CD14-positive monocyte (primary cell): ENCODE results near the gene HAGHL. TPM values are rescaled to one million over a fixed set of nuclear protein-coding genes. Genes with fewer than 3 reads are reported as not detected.
A peak's percentile ranks its signal among the peaks of the same experiment; 100 is the strongest.

ENCODE experiments used
- DNase-seq, 3 donors: peaks; one replicate each; pipeline ENCODE4 v3.0.0-alpha.2; 2011 to 2022
- H2AFZ ChIP-seq: 2 replicates; pipeline ENCODE4 v1.6.0; 2012; ENCODE audit warnings: mild to moderate bottlenecking, low read depth, low read length, inconsistent platforms; ENCODE audit not compliant: insufficient read depth, poor library complexity, severe bottlenecking
- H3K27ac ChIP-seq, 2 donors: 1 replicate in 1 of 2; 2 replicates in 1 of 2; pipeline ENCODE4 v1.5.1; 2012 to 2013; ENCODE audit warnings: low read length in 2 of 2, control low read depth in 1 of 2, inconsistent platforms in 1 of 2, low read depth in 1 of 2, mild to moderate bottlenecking in 1 of 2
- H3K27me3 ChIP-seq, 2 donors: one replicate each; pipeline versions ENCODE4 v1.6.0 to v1.6.1; 2011 to 2013; ENCODE audit warnings: low read length in 2 of 2; ENCODE audit not compliant: control insufficient read depth in 2 of 2, insufficient read depth in 2 of 2
- H3K36me3 ChIP-seq, 2 donors: replicated peaks in 1 of 2; 1 replicate in 1 of 2; 2 replicates in 1 of 2; pipeline versions ENCODE4 v1.5.1 to v1.6.1; 2012 to 2013; ENCODE audit warnings: low read length in 2 of 2, control low read depth in 1 of 2, inconsistent platforms in 1 of 2, mild to moderate bottlenecking in 1 of 2; ENCODE audit not compliant: insufficient read depth in 2 of 2, control insufficient read depth in 1 of 2
- H3K4me1 ChIP-seq, 2 donors: 1 replicate in 1 of 2; 2 replicates in 1 of 2; pipeline versions ENCODE4 v1.5.1 to v1.6.1; 2012 to 2013; ENCODE audit warnings: low read length in 2 of 2, control low read depth in 1 of 2, inconsistent platforms in 1 of 2, mild to moderate bottlenecking in 1 of 2, moderate library complexity in 1 of 2; ENCODE audit not compliant: insufficient read depth in 2 of 2, control insufficient read depth in 1 of 2
- H3K4me2 ChIP-seq: replicated peaks from 2 replicates; pipeline ENCODE3; 2012; ENCODE audit warnings: low read length, moderate library complexity, mild to moderate bottlenecking; ENCODE audit not compliant: poor library complexity, severe bottlenecking; ENCODE audit errors: extremely low read depth
- H3K4me3 ChIP-seq, 3 experiments: fragments of 200-600 bp in 1 of 3; sonication (generic) in 1 of 3; replicated peaks in 1 of 3; 1 replicate in 2 of 3; 2 replicates in 1 of 3; pipeline ENCODE4 v1.5.1; 2011 to 2013; ENCODE audit warnings: low read length in 3 of 3, mild to moderate bottlenecking in 3 of 3, control low read depth in 2 of 3, low read depth in 2 of 3, inconsistent platforms in 1 of 3, moderate library complexity in 1 of 3
- H3K79me2 ChIP-seq: 2 replicates; pipeline ENCODE4 v1.6.0; 2012; ENCODE audit warnings: mild to moderate bottlenecking, control low read depth, inconsistent platforms, low read length, moderate library complexity; ENCODE audit not compliant: insufficient read depth
- H3K9ac ChIP-seq: 2 replicates; pipeline ENCODE4 v1.6.0; 2017; ENCODE audit warnings: low read length, mild to moderate bottlenecking; ENCODE audit not compliant: insufficient read depth, poor library complexity, severe bottlenecking
- H3K9me3 ChIP-seq, 2 donors: replicated peaks in 1 of 2; 1 replicate in 1 of 2; 2 replicates in 1 of 2; pipeline versions ENCODE4 v1.5.1 to v1.6.1; 2012 to 2013; ENCODE audit warnings: low read length in 2 of 2, control low read depth in 1 of 2; ENCODE audit not compliant: control insufficient read depth in 1 of 2, insufficient read depth in 1 of 2
- H4K20me1 ChIP-seq: 2 replicates; pipeline ENCODE4 v1.6.0; 2012; ENCODE audit warnings: mild to moderate bottlenecking, low read length, control low read depth, moderate library complexity; ENCODE audit not compliant: insufficient read depth
- H3K27ac Mint-ChIP-seq, 7 donors: one replicate each; pipeline ENCODE4 v1.8.0; 2020; ENCODE audit warnings: mild to moderate bottlenecking in 7 of 7, mixed read lengths in 7 of 7, moderate library complexity in 6 of 7, inconsistent platforms in 2 of 7
- H3K27me3 Mint-ChIP-seq, 3 donors: one replicate each; pipeline ENCODE4 v1.8.0; 2021 to 2022; ENCODE audit warnings: low read depth in 3 of 3, mild to moderate bottlenecking in 3 of 3, mixed read lengths in 3 of 3, moderate library complexity in 3 of 3, inconsistent platforms in 1 of 3
- H3K36me3 Mint-ChIP-seq, 2 donors: one replicate each; pipeline ENCODE4 v1.8.0; 2020; ENCODE audit warnings: mixed read lengths in 2 of 2, inconsistent platforms in 1 of 2, mild to moderate bottlenecking in 1 of 2
- H3K4me1 Mint-ChIP-seq: one replicate; pipeline ENCODE4 v1.8.0; 2020; ENCODE audit warnings: mild to moderate bottlenecking, mixed read lengths
- H3K4me3 Mint-ChIP-seq, 2 donors: one replicate each; pipeline ENCODE4 v1.8.0; 2020; ENCODE audit warnings: mild to moderate bottlenecking in 2 of 2, mixed read lengths in 2 of 2, moderate library complexity in 1 of 2
- H3K9me3 Mint-ChIP-seq, 7 donors: one replicate each; pipeline ENCODE4 v1.8.0; 2020 to 2022; ENCODE audit warnings: mixed read lengths in 7 of 7, mild to moderate bottlenecking in 6 of 7, moderate library complexity in 6 of 7, inconsistent platforms in 2 of 7
- CTCF ChIP-seq: fragments of 200-600 bp; IDR thresholded peaks from one replicate; pipeline ENCODE4 v1.8.0; 2022; ENCODE audit warnings: antibody characterized with exemption, mild to moderate bottlenecking
- WGBS: methylation state at CpG from one replicate; pipeline ENCODE4 v1.1.5; 2013; ENCODE audit warnings: missing lambda C conversion rate; ENCODE audit not compliant: insufficient coverage; 5-methylcytosine and 5-hydroxymethylcytosine counted together
- intact Hi-C, 2 donors: fragments of 100-400 bp; cut with micrococcal nuclease; formaldehyde crosslinking; loops; one replicate each; pipeline versions ENCODE4 v1.15.0 to v1.15.1; 2023
- polyA plus RNA-seq, 3 donors: library from polyadenylated mRNA; depleted of rRNA in 1 of 3; unstranded in 2 of 3; stranded (reverse) in 1 of 3; fragments of 300-500 nt in 2 of 3; fragments of >200 nt in 1 of 3; fragmentation: Illumina TruSeq in 2 of 3; gene quantifications; 1 replicate in 2 of 3; 2 replicates in 1 of 3; pipeline ENCODE4 v1.2.3, GENCODE V29; 2012 to 2021

The HAGHL gene
- polyA plus RNA-seq, 3 donors, result 0.60 to 8.9 (median 1.5) TPM

DNA sequence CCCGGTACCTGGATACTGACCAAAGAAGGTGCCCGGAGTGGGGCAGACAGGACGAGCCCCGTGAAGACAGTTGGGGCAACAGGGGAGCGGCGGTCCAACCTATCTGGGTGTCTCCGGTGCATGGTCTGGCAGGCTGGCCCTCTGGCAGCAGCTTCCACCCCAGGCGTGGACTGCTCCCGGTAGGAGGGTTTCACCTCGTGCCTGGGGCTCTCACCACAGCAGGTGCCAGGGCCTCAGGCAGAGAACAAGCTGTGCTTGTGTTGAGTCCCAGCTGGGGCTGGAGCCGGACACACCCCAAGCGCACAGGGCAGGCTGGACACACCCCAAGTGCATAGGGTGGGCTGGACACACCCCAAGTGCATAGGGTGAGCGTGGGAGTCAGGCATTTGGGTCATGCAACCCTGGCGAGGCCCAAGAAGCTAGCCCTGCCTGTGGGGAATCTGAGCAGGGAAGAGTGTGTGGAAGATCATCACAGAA, 19.8 kb upstream of the HAGHL start:
- no peaks in the 10 kb centered on the region for H3K79me2 ChIP-seq
- 52% methylated on average over 13 of the region's 14 CpGs for WGBS
- peaks cover 3 to 73% of the 10 kb centered on the region in 2 donors for H3K27me3 ChIP-seq
- no peak overlapping the region for H3K4me2 ChIP-seq
- H3K27ac ChIP-seq, result no peak overlapping the region
- peaks cover 0 to 5% (median 0%) of the 10 kb centered on the region in 7 donors for H3K9me3 Mint-ChIP-seq
- H3K4me1 ChIP-seq, result no peaks in the 10 kb centered on the region
- H4K20me1 ChIP-seq, result no peaks in the 10 kb centered on the region
- H3K27me3 Mint-ChIP-seq, result peaks cover 58 to 76% (median 72%) of the 10 kb centered on the region in 3 donors
- no peak overlapping the region for H2AFZ ChIP-seq
- H3K36me3 Mint-ChIP-seq, result no peaks in the 10 kb centered on the region
- no peak for TF ChIP-seq CTCF
- H3K27ac Mint-ChIP-seq, result peak overlapping the region in 3 of 7 donors; percentile 18 to 45 (median 31)
- H3K4me3 Mint-ChIP-seq, result peak overlapping the region in 1 of 2 donors; percentile 60
- DNase-seq, result no peak
- H3K4me1 Mint-ChIP-seq, result no peaks in the 10 kb centered on the region
- intact Hi-C loops, result no loop called here
- H3K36me3 ChIP-seq, result no peaks in the 10 kb centered on the region
- no peak overlapping the region for H3K9ac ChIP-seq
- H3K4me3 ChIP-seq, result no peak overlapping the region
- H3K9me3 ChIP-seq, result peaks cover 0 to 4% of the 10 kb centered on the region in 2 donors

GRCh38 chr16:708019-708418, 18.9 kb upstream of the HAGHL start:
- peak overlapping the region in 1 of 2 donors; percentile 65 for H3K4me3 Mint-ChIP-seq
- Histone ChIP-seq H4K20me1 (no peaks in the 10 kb centered on the region), H3K79me2 (no peaks in the 10 kb centered on the region), H3K27me3 (peaks cover 3 to 72% of the 10 kb centered on the region in 2 donors), H3K4me1 (no peaks in the 10 kb centered on the region), H3K36me3 (no peaks in the 10 kb centered on the region), H3K4me3 (no peak overlapping the region), H3K9ac (no peak overlapping the region), H3K9me3 (peaks cover 0 to 4% of the 10 kb centered on the region in 2 donors), H2AFZ (no peak overlapping the region), H3K4me2 (no peak overlapping the region), H3K27ac (no peak overlapping the region)
- intact Hi-C loops, result no loop called here
- H3K4me1 Mint-ChIP-seq, result no peaks in the 10 kb centered on the region
- 64% methylated on average over 3 of the region's 3 CpGs for WGBS
- no peak for DNase-seq
- peaks cover 0 to 5% (median 0%) of the 10 kb centered on the region in 7 donors for H3K9me3 Mint-ChIP-seq
- H3K27ac Mint-ChIP-seq, result no peak overlapping the region
- no peaks in the 10 kb centered on the region for H3K36me3 Mint-ChIP-seq
- H3K27me3 Mint-ChIP-seq, result peaks cover 48 to 74% (median 69%) of the 10 kb centered on the region in 3 donors
- TF ChIP-seq CTCF, result no peak
